PC-3 (cell line): ENCODE results near the gene C10orf62. TPM values are rescaled to one million over a fixed set of nuclear protein-coding genes. Genes with fewer than 3 reads are reported as not detected.

ENCODE experiments used
- ATAC-seq: fragments of 200-7000 bp; cut with Tn5 transposase; 2 replicates; pipeline ENCODE4 v1.9.1; 2020; ENCODE audit warnings: mild to moderate bottlenecking, moderate library complexity
- BruUV-seq: library from RNA; stranded (reverse); fragments of 400-500 nt; replicated peaks from 2 replicates; lab custom pipeline; 2021; lab: Mats Ljungman, UMichigan
- CTCF ChIA-PET: fragments of 300-600 bp; sonication (Branson Sonifier 250); formaldehyde crosslinking; loops from one replicate; lab custom pipeline; 2022; ENCODE audit warnings: antibody characterized with exemption; lab: Charles Lee
- POLR2A ChIA-PET: fragments of 300-600 bp; sonication (Branson Sonifier 250); formaldehyde crosslinking; loops from one replicate; lab custom pipeline; 2022; ENCODE audit warnings: antibody characterized with exemption; ENCODE audit not compliant: unreplicated experiment; lab: Charles Lee
- DNase-seq: peaks from one replicate; pipeline ENCODE4 v3.0.0-alpha.2; 2015
- H2AFZ ChIP-seq: fragments of 300-600 bp; sonication (generic); 2 replicates; pipeline ENCODE4 v1.6.0; 2016; ENCODE audit warnings: antibody characterized with exemption, low read length
- H3F3A ChIP-seq: fragments of 300-600 bp; sonication (generic); one replicate; pipeline ENCODE4 v1.6.0; 2017; ENCODE audit warnings: antibody characterized with exemption, low read length, control low read depth, mild to moderate bottlenecking; ENCODE audit not compliant: unreplicated experiment
- H3K27ac ChIP-seq: fragments of 300-600 bp; sonication (generic); 2 replicates; pipeline ENCODE4 v1.5.1; 2016; ENCODE audit warnings: mild to moderate bottlenecking, low read length
- H3K27me3 ChIP-seq: fragments of 300-600 bp; sonication (generic); 2 replicates; pipeline ENCODE4 v1.6.1; 2016; ENCODE audit warnings: low read length, mixed read lengths
- H3K36me3 ChIP-seq: fragments of 300-600 bp; sonication (generic); 2 replicates; pipeline ENCODE4 v1.6.1; 2016; ENCODE audit warnings: low read depth, mixed run types, low read length, mixed read lengths
- H3K4me1 ChIP-seq: fragments of 300-600 bp; sonication (generic); 2 replicates; pipeline ENCODE4 v1.5.1; 2016; ENCODE audit warnings: low read length; ENCODE audit not compliant: insufficient read depth
- H3K4me2 ChIP-seq: fragments of 300-600 bp; sonication (generic); 2 replicates; pipeline ENCODE4 v1.6.0; 2016; ENCODE audit warnings: low read length
- H3K4me3 ChIP-seq: fragments of 300-600 bp; sonication (generic); 2 replicates; pipeline ENCODE4 v1.5.1; 2016; ENCODE audit warnings: mild to moderate bottlenecking, low read length, mixed read lengths
- H3K79me2 ChIP-seq: fragments of 300-600 bp; sonication (generic); 2 replicates; pipeline ENCODE4 v1.6.1; 2017; ENCODE audit warnings: low read length, mixed read lengths
- H3K9ac ChIP-seq: fragments of 300-600 bp; sonication (generic); 2 replicates; pipeline ENCODE4 v1.6.0; 2016; ENCODE audit warnings: mild to moderate bottlenecking, low read length
- H3K9me2 ChIP-seq: fragments of 300-600 bp; sonication (generic); replicated peaks from 2 replicates; pipeline ENCODE4 v1.6.1; 2016; ENCODE audit warnings: mixed run types, low read length, mixed read lengths
- H3K9me3 ChIP-seq: fragments of 300-600 bp; sonication (generic); 2 replicates; pipeline ENCODE4 v1.6.1; 2016; ENCODE audit warnings: low read length, mixed read lengths
- H4K20me1 ChIP-seq: fragments of 300-600 bp; sonication (generic); 2 replicates; pipeline ENCODE4 v1.6.1; 2016; ENCODE audit warnings: low read length, mixed read lengths
- EZH2 ChIP-seq: fragments of 300-600 bp; sonication (generic); IDR thresholded peaks from one replicate; pipeline ENCODE4 v1.6.1; 2017; ENCODE audit warnings: antibody characterized with exemption, mild to moderate bottlenecking, low read length; ENCODE audit not compliant: unreplicated experiment
- EZH2phosphoT487 ChIP-seq: fragments of 300-600 bp; sonication (generic); IDR thresholded peaks from 2 replicates; pipeline ENCODE4 v1.6.1; 2018; ENCODE audit warnings: mild to moderate bottlenecking, antibody characterized with exemption, low read length, borderline replicate concordance
- intact Hi-C: fragments of 100-400 bp; cut with micrococcal nuclease; formaldehyde crosslinking; loops from 2 replicates; pipeline ENCODE4 v1.9.0; 2023
- total RNA-seq: library from RNA; depleted of rRNA; stranded (reverse); fragments of >200 nt; gene quantifications from 2 replicates; pipeline ENCODE4 v1.2.3, GENCODE V29; 2014
- TF ChIP-seq, protein P1 (sequence below): fragments of 300-600 bp; sonication (generic); conservative IDR thresholded peaks from 2 replicates; pipeline ENCODE4 v1.5.1; 2017; ENCODE audit warnings: antibody characterized with exemption, low read depth, mild to moderate bottlenecking, low read length

Gene C10orf62
- total RNA-seq, 1 experiment from 2014 or later = not detected

GRCh38 chr10:97548828-97549455 lies 40.6 kb upstream of the C10orf62 start:
- BruUV-seq = no TSS peak
- DNase-seq (no peak), ATAC-seq (no peak)
- H3K27ac ChIP-seq = no peak overlapping the region
- H3K9ac ChIP-seq = no peak overlapping the region
- ChIA-PET CTCF (no interaction called here), POLR2A (no interaction called here)
- no peaks in the 10 kb centered on the region for H3K27me3 ChIP-seq
- no peak overlapping the region for H2AFZ ChIP-seq
- H3F3A ChIP-seq = no peaks in the 10 kb centered on the region
- no peaks in the 10 kb centered on the region for H3K36me3 ChIP-seq
- H4K20me1 ChIP-seq = no peaks in the 10 kb centered on the region
- H3K9me3 ChIP-seq = no peaks in the 10 kb centered on the region
- no peak overlapping the region for H3K4me2 ChIP-seq
- H3K9me2 ChIP-seq = no peaks in the 10 kb centered on the region
- H3K4me1 ChIP-seq = peaks cover 7% of the 10 kb centered on the region
- no peaks in the 10 kb centered on the region for H3K79me2 ChIP-seq
- TF ChIP-seq, protein P1, sequence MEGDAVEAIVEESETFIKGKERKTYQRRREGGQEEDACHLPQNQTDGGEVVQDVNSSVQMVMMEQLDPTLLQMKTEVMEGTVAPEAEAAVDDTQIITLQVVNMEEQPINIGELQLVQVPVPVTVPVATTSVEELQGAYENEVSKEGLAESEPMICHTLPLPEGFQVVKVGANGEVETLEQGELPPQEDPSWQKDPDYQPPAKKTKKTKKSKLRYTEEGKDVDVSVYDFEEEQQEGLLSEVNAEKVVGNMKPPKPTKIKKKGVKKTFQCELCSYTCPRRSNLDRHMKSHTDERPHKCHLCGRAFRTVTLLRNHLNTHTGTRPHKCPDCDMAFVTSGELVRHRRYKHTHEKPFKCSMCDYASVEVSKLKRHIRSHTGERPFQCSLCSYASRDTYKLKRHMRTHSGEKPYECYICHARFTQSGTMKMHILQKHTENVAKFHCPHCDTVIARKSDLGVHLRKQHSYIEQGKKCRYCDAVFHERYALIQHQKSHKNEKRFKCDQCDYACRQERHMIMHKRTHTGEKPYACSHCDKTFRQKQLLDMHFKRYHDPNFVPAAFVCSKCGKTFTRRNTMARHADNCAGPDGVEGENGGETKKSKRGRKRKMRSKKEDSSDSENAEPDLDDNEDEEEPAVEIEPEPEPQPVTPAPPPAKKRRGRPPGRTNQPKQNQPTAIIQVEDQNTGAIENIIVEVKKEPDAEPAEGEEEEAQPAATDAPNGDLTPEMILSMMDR = no peak
- TF ChIP-seq EZH2 (no peak), EZH2phosphoT487 (no peak)
- H3K4me3 ChIP-seq = no peak overlapping the region
- intact Hi-C loops = no loop called here

DNA sequence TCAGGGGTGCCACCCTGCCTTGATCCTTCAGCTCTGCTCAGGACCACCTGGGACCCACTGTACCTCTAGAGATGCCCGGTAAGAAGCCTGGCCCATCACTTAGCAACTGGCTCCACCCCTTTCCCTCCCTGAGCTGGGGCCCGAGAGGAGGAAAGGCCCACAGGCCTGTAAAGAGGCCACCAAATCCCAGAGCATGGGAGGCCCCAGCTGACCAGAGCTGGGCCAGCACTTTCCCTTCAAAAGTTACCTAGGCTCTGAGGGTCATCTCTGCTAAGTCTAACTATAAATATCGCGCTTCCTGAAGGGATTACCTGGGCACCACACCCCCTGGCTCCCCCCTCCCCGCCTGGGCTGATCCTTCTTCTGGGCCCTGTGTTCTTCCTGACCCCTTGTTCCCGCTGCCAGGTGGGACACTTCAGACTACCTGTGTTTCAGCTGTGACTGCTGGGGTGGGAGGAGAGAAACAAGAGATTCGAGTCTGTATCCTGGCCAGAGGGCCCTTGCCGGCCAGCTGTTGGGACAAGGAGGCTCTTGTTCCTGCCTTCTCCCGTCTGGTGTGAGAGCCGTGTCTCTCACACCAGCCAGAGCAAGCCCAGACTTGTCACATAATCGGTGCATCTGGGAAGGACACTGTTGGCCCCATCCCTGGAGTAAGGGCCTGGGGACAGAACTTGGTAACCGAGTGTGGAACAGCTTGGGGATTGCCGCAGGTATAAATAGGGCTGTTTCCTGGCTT lies 39.8 kb upstream of the C10orf62 start:
- H2AFZ ChIP-seq = no peak overlapping the region
- no peak overlapping the region for H3K4me2 ChIP-seq
- H3K9me3 ChIP-seq = no peaks in the 10 kb centered on the region
- H3K27ac ChIP-seq = no peak overlapping the region
- peaks cover 7% of the 10 kb centered on the region for H3K4me1 ChIP-seq
- H3K9me2 ChIP-seq = no peaks in the 10 kb centered on the region
- no peak for ATAC-seq
- no peaks in the 10 kb centered on the region for H3K36me3 ChIP-seq
- intact Hi-C loops = loop anchor here (10.0 kb wide), 1 partner anchor 65 kb away; no protein-coding TSS in a partner anchor
- no peak for DNase-seq
- H4K20me1 ChIP-seq = no peaks in the 10 kb centered on the region
- POLR2A ChIA-PET = no interaction called here
- H3K9ac ChIP-seq = no peak overlapping the region
- TF ChIP-seq, protein P1 = no peak
- TF ChIP-seq EZH2phosphoT487 (no peak), EZH2 (no peak)
- no TSS peak for BruUV-seq
- H3K4me3 ChIP-seq = no peak overlapping the region
- no peaks in the 10 kb centered on the region for H3K79me2 ChIP-seq
- CTCF ChIA-PET = no interaction called here
- no peaks in the 10 kb centered on the region for H3F3A ChIP-seq
- H3K27me3 ChIP-seq = no peaks in the 10 kb centered on the region
